Mesenchymal stem cell (in vitro differentiated cells and primary cell): ENCODE data around the gene GAGE13. TPM values are rescaled to one million over a fixed set of nuclear protein-coding genes. Genes with fewer than 3 reads are reported as not detected.
A peak's percentile ranks its signal among the peaks of the same experiment; 100 is the strongest.
"Not testable (repeated sequence)": the region's sequence is repeated elsewhere in the genome, so short reads cannot be mapped to it uniquely, and the experiment has no call there.

ENCODE experiments used
- DNase-seq: peaks from one replicate; pipeline ENCODE4 v3.0.0-alpha.2; 2013
- H2AFZ ChIP-seq: one replicate; pipeline ENCODE4 v1.6.1; 2013; ENCODE audit warnings: low read depth, mild to moderate bottlenecking, control low read depth, inconsistent platforms, low read length, moderate library complexity
- H2AK5ac ChIP-seq: 2 replicates; pipeline ENCODE4 v1.6.1; 2013; ENCODE audit warnings: low read length, moderate library complexity, mild to moderate bottlenecking, inconsistent platforms; ENCODE audit not compliant: severe bottlenecking
- H2BK120ac ChIP-seq: one replicate; pipeline ENCODE4 v1.6.1; 2013; ENCODE audit warnings: low read depth, mild to moderate bottlenecking, inconsistent platforms, low read length, moderate library complexity
- H2BK12ac ChIP-seq, 2 experiments: one replicate each; pipeline ENCODE4 v1.6.1; 2013; ENCODE audit warnings: inconsistent platforms in 2 of 2, low read length in 2 of 2, mild to moderate bottlenecking in 2 of 2, moderate library complexity in 2 of 2, control low read depth in 1 of 2
- H2BK15ac ChIP-seq: one replicate; pipeline ENCODE4 v1.6.1; 2013; ENCODE audit warnings: mild to moderate bottlenecking, low read depth, inconsistent platforms; ENCODE audit not compliant: poor library complexity, severe bottlenecking
- H2BK5ac ChIP-seq: 2 replicates; pipeline ENCODE4 v1.6.1; 2013; ENCODE audit warnings: low read depth, mild to moderate bottlenecking, low read length, control low read depth, inconsistent platforms; ENCODE audit not compliant: poor library complexity, severe bottlenecking
- H3K14ac ChIP-seq, 2 experiments: one replicate each; pipeline ENCODE4 v1.6.1; 2013; ENCODE audit warnings: inconsistent platforms in 2 of 2, low read length in 2 of 2, control low read depth in 1 of 2, mild to moderate bottlenecking in 1 of 2, moderate library complexity in 1 of 2
- H3K18ac ChIP-seq, 2 experiments: one replicate each; pipeline ENCODE4 v1.6.1; 2013; ENCODE audit warnings: inconsistent platforms in 2 of 2, low read length in 2 of 2, control low read depth in 1 of 2, low read depth in 1 of 2, mild to moderate bottlenecking in 1 of 2
- H3K23ac ChIP-seq, 2 experiments: one replicate each; pipeline ENCODE4 v1.6.1; 2013; ENCODE audit warnings: inconsistent platforms in 2 of 2, low read length in 2 of 2, mild to moderate bottlenecking in 2 of 2, moderate library complexity in 2 of 2, control low read depth in 1 of 2
- H3K27ac ChIP-seq: 2 replicates; pipeline ENCODE4 v1.5.1; 2013; ENCODE audit warnings: mild to moderate bottlenecking, moderate library complexity, low read length, control low read depth, inconsistent platforms; ENCODE audit not compliant: poor library complexity, severe bottlenecking
- H3K27me3 ChIP-seq, 2 experiments: 2 replicates each; pipeline versions ENCODE4 v1.6.1 to v1.7.0; 2013; ENCODE audit warnings: low read length in 2 of 2, mild to moderate bottlenecking in 2 of 2, moderate library complexity in 2 of 2, control low read depth in 1 of 2, inconsistent platforms in 1 of 2; ENCODE audit not compliant: control insufficient read depth in 1 of 2, insufficient read depth in 1 of 2
- H3K36me3 ChIP-seq, 2 experiments: 2 replicates each; pipeline versions ENCODE4 v1.6.1 to v1.7.0; 2013; ENCODE audit warnings: low read length in 2 of 2, control low read depth in 1 of 2, inconsistent platforms in 1 of 2, low read depth in 1 of 2, mild to moderate bottlenecking in 1 of 2; ENCODE audit not compliant: insufficient read depth in 2 of 2, control insufficient read depth in 1 of 2
- H3K4ac ChIP-seq, 2 experiments: one replicate each; pipeline ENCODE4 v1.6.1; 2013; ENCODE audit warnings: inconsistent platforms in 2 of 2, low read length in 2 of 2, mild to moderate bottlenecking in 2 of 2, moderate library complexity in 2 of 2, control low read depth in 1 of 2, low read depth in 1 of 2
- H3K4me1 ChIP-seq: 2 replicates; pipeline ENCODE4 v1.6.1; 2013; ENCODE audit warnings: low read depth, low read length, control low read depth; ENCODE audit not compliant: control insufficient read depth, insufficient read depth
- H3K4me2 ChIP-seq: 2 replicates; pipeline ENCODE4 v1.6.1; 2013; ENCODE audit warnings: low read length, mild to moderate bottlenecking, inconsistent platforms; ENCODE audit not compliant: poor library complexity, severe bottlenecking
- H3K4me3 ChIP-seq, 2 experiments: 2 replicates each; pipeline versions ENCODE4 v1.5.1 to v1.7.0; 2013; ENCODE audit warnings: low read length in 2 of 2, mild to moderate bottlenecking in 2 of 2, control low read depth in 1 of 2, low read depth in 1 of 2; ENCODE audit not compliant: insufficient read depth in 1 of 2
- H3K79me1 ChIP-seq: replicated peaks from 2 replicates; pipeline ENCODE4 v1.6.1; 2013; ENCODE audit warnings: mild to moderate bottlenecking, control low read depth, low read length, inconsistent platforms; ENCODE audit not compliant: poor library complexity, severe bottlenecking
- H3K9ac ChIP-seq: 2 replicates; pipeline ENCODE4 v1.7.0; 2013; ENCODE audit warnings: mild to moderate bottlenecking, low read length, moderate library complexity
- H3K9me3 ChIP-seq: 2 replicates; pipeline ENCODE4 v1.7.0; 2013; ENCODE audit warnings: mild to moderate bottlenecking, low read length; ENCODE audit not compliant: control insufficient read depth
- H4K8ac ChIP-seq: one replicate; pipeline ENCODE4 v1.6.1; 2013; ENCODE audit warnings: inconsistent platforms, mild to moderate bottlenecking, low read length, moderate library complexity
- H4K91ac ChIP-seq: one replicate; pipeline ENCODE4 v1.6.1; 2013; ENCODE audit warnings: mild to moderate bottlenecking, low read length, inconsistent platforms
- WGBS: methylation state at CpG from one replicate; pipeline ENCODE4 v1.1.7; 2013; ENCODE audit warnings: mixed read lengths; 5-methylcytosine and 5-hydroxymethylcytosine counted together
- polyA plus RNA-seq, 2 experiments: library from polyadenylated mRNA; stranded (reverse); fragments of 200-250 nt; gene quantifications; one replicate each; pipeline ENCODE4 v1.2.3, GENCODE V29; 2013

GAGE13 gene, protein sequence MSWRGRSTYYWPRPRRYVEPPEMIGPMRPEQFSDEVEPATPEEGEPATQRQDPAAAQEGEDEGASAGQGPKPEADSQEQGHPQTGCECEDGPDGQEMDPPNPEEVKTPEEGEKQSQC
- polyA plus RNA-seq (2013, experiment 1 of 2): not detected
- polyA plus RNA-seq (2013, experiment 2 of 2): not detected

DNA sequence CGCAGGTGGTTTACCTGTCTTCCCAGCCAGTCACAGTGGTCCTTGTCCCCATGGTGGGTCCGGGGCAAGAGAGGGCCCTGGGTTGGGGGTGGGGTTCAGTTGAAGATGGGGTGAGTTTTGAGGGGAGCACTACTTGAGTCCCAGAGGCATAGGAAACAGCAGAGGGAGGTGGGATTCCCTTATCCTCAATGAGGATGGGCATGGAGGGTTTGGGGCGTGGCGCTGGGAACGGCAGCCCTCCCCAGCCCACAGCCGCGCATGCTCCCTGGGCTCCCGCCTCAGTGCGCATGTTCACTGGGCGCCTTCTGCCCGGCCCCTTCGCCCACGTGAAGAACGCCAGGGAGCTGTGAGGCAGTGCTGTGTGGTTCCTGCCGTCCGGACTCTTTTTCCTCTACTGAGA, at the start of gene GAGE13:
Gene GAGE13, plus strand, starts transcription at position 301 of the 400 bp plus-strand sequence. CDS start 1,156 bp downstream, outside the sequence.
- not testable (repeated sequence) for H3K9ac ChIP-seq, H3K27me3 ChIP-seq, H2BK12ac ChIP-seq, H3K9me3 ChIP-seq, H3K4me3 ChIP-seq, H3K14ac ChIP-seq, H2BK120ac ChIP-seq, H3K4ac ChIP-seq, H2AK5ac ChIP-seq, H3K23ac ChIP-seq, H3K27ac ChIP-seq, H4K8ac ChIP-seq, H2BK5ac ChIP-seq, DNase-seq, H3K36me3 ChIP-seq, H4K91ac ChIP-seq, H3K18ac ChIP-seq, H3K4me1 ChIP-seq, H2AFZ ChIP-seq, H3K4me2 ChIP-seq, H3K79me1 ChIP-seq, H2BK15ac ChIP-seq
- no CpG with 5 or more reads among the region's 16 CpGs for WGBS

DNA sequence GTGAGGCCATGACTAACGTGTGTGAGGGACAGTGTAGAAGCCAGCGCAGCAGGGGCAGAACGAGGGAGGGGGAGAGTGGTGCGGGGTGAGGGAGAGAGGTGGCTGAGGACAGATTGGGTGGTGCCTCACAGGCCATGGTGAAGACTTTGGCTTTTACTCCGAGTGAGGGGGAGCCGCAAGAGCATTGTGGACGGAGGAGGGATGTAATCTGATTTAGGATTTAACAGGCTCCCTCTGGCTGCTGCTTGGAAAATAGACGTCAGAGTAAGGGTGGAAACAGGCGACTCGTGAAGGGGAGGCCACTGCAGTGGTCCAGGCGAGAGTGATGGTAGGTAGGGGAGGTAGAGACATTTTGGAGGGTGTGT, 48.8 kb upstream of the GAGE13 start:
- Histone ChIP-seq H3K79me1 (peaks cover 5% of the 10 kb centered on the region), H2BK5ac (no peak overlapping the region), H3K23ac (no peak overlapping the region), H3K14ac (no peak overlapping the region), H2AK5ac (no peak overlapping the region), H3K18ac (no peak overlapping the region), H3K4ac (no peak overlapping the region), H3K27ac (no peak overlapping the region), H3K9me3 (no peaks in the 10 kb centered on the region), H3K9ac (peak overlapping the region; percentile 38), H2AFZ (no peak overlapping the region), H2BK15ac (no peak overlapping the region), H3K27me3 (peaks cover 0 to 21% of the 10 kb centered on the region in 2 experiments), H3K4me1 (peaks cover 3% of the 10 kb centered on the region), H4K91ac (no peak overlapping the region), H3K4me3 (no peak overlapping the region), H4K8ac (peak overlapping the region; percentile 35), H3K36me3 (peaks cover 3 to 11% of the 10 kb centered on the region in 2 experiments), H2BK12ac (no peak overlapping the region), H3K4me2 (no peak overlapping the region), H2BK120ac (no peak overlapping the region)
- WGBS: 20% methylated on average over 10 of the region's 11 CpGs
- peak; percentile 20 for DNase-seq

DNA sequence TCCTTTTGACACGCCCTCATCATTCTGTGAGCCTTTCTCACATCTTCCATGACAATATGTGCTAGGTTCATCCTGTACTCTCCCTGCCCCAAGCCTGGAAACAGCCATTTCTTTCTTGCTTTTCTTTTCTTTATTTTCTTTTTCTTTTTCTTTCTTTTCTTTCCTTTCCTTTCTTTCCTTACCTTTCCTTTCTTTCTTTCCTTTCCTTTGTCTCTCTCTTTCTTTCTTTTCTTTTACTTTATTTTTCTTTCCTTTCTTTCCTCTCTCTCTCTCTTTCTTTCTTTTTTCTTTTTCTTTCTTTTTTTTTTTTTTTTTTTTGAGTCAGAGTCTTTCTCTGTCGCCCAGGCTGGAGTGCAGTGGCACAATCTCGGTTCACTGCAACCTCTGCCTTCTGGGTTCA, 47.2 kb upstream of the GAGE13 start:
- no peaks in the 10 kb centered on the region for H3K9me3 ChIP-seq
- no peak overlapping the region for H3K4me2 ChIP-seq
- peaks cover 2% of the 10 kb centered on the region for H3K79me1 ChIP-seq
- H4K8ac ChIP-seq: no peak overlapping the region
- no peak overlapping the region for H2AK5ac ChIP-seq
- H2BK12ac ChIP-seq: no peak overlapping the region
- H3K18ac ChIP-seq: no peak overlapping the region
- H3K9ac ChIP-seq: no peak overlapping the region
- H3K27ac ChIP-seq: no peak overlapping the region
- H2BK15ac ChIP-seq: no peak overlapping the region
- H2AFZ ChIP-seq: no peak overlapping the region
- no peak overlapping the region for H3K4me3 ChIP-seq
- WGBS: 96% methylated on average over 3 of the region's 3 CpGs
- H3K4ac ChIP-seq: no peak overlapping the region
- H2BK120ac ChIP-seq: no peak overlapping the region
- no peak overlapping the region for H2BK5ac ChIP-seq
- H3K14ac ChIP-seq: no peak overlapping the region
- peaks cover 3 to 11% of the 10 kb centered on the region in 2 experiments for H3K36me3 ChIP-seq
- H3K27me3 ChIP-seq: peaks cover 0 to 26% of the 10 kb centered on the region in 2 experiments
- no peak overlapping the region for H3K23ac ChIP-seq
- DNase-seq: no peak
- H3K4me1 ChIP-seq: peaks cover 1% of the 10 kb centered on the region
- H4K91ac ChIP-seq: no peak overlapping the region

DNA sequence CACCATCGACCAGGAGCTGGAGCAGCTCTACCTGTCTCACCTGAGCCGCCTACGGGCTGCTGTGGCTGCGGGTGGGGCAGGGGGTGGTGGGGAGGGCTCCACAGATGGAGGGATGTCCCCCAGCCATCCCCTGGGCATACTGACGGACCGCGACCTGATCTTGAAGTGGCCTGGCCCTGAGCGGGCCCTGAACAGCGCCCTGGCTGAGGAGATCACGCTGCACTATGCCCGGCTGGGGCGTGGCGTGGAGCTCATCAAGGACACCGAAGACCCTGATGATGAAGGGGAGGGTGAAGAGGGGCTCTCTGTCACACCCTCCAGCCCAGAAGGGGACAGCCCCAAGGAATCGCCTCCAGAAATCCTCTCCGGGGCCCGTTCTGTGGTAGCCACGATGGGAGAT, 45.2 kb upstream of the GAGE13 start:
- Histone ChIP-seq H3K27ac (no peak overlapping the region), H3K9me3 (no peaks in the 10 kb centered on the region), H4K91ac (no peak overlapping the region), H3K18ac (no peak overlapping the region), H2AFZ (no peak overlapping the region), H3K23ac (no peak overlapping the region), H3K4me1 (peaks cover 1% of the 10 kb centered on the region), H2AK5ac (no peak overlapping the region), H2BK120ac (no peak overlapping the region), H3K4me2 (no peak overlapping the region), H3K4ac (no peak overlapping the region), H2BK12ac (no peak overlapping the region), H3K14ac (no peak overlapping the region), H2BK15ac (no peak overlapping the region), H3K36me3 (peaks cover 3 to 11% of the 10 kb centered on the region in 2 experiments), H3K4me3 (no peak overlapping the region), H2BK5ac (no peak overlapping the region), H3K27me3 (peaks cover 0 to 30% of the 10 kb centered on the region in 2 experiments), H3K79me1 (no peaks in the 10 kb centered on the region), H4K8ac (no peak overlapping the region), H3K9ac (no peak overlapping the region)
- no peak for DNase-seq
- WGBS: 96% methylated on average over 14 of the region's 18 CpGs
